HG02610 (cell line): ENCODE results near the gene NCAN.

ENCODE experiments used
- ATAC-seq: cut with Tn5 transposase; IDR thresholded peaks from one replicate; pipeline ENCODE4 v1.9.1; 2021; ENCODE audit warnings: mild to moderate bottlenecking, moderate library complexity; ENCODE audit not compliant: unreplicated experiment

NCAN gene

GRCh38 chr19:19258589-19259338 is 47.0 kb downstream of the NCAN start:
- no peak for ATAC-seq

- no peak for ATAC-seq
Observed at GRCh38 chr19:19259741-19260140, 48.0 kb downstream of the NCAN start.

- ATAC-seq = no peak
Observed at GRCh38 chr19:19260417-19261214, 48.9 kb downstream of the NCAN start.

GRCh38 chr19:19261350-19262189 is 49.8 kb downstream of the NCAN start:
- no peak for ATAC-seq

GRCh38 chr19:19262190-19263057 is 50.7 kb downstream of the NCAN start:
- ATAC-seq = no peak

- ATAC-seq = no peak
Observed at GRCh38 chr19:19263886-19264487, 52.2 kb downstream of the NCAN start.

- ATAC-seq = no peak
Observed at GRCh38 chr19:19267305-19267704, 55.5 kb downstream of the NCAN start.

- ATAC-seq = no peak
Observed at GRCh38 chr19:19268453-19269385, 57.0 kb downstream of the NCAN start.

GRCh38 chr19:19269952-19270694 is 58.4 kb downstream of the NCAN start:
- no peak for ATAC-seq

GRCh38 chr19:19270749-19271571 is 59.2 kb downstream of the NCAN start:
- ATAC-seq = no peak

- no peak for ATAC-seq
Observed at GRCh38 chr19:19271828-19272599, 60.3 kb downstream of the NCAN start.

GRCh38 chr19:19274146-19274545 is 62.4 kb downstream of the NCAN start:
- no peak for ATAC-seq

- no peak for ATAC-seq
Observed at GRCh38 chr19:19274716-19275565, 63.2 kb downstream of the NCAN start.

- ATAC-seq = no peak
Observed at GRCh38 chr19:19276386-19276785, 64.6 kb downstream of the NCAN start.

GRCh38 chr19:19276851-19277250 is 65.1 kb downstream of the NCAN start:
- ATAC-seq = no peak

GRCh38 chr19:19278315-19278714 is 66.6 kb downstream of the NCAN start:
- no peak for ATAC-seq
